Left renal cortex interstitium (tissue), 4 donors: ENCODE data around the gene SLCO4A1. TPM values are rescaled to one million over a fixed set of nuclear protein-coding genes. Genes with fewer than 3 reads are reported as not detected.

Experiments
- DNase-seq, 4 donors: peaks; one replicate each; pipeline ENCODE4 v3.0.0-alpha.2; 2013; ENCODE audit warnings: low read depth in 4 of 4, low spot score in 2 of 4, missing footprints in 1 of 4
- polyA plus RNA-seq, 4 donors: library from polyadenylated mRNA; unstranded; fragments of 120-200 nt; gene quantifications; one replicate each; pipeline ENCODE4 v1.2.1, GENCODE V29; 2013; ENCODE audit not compliant: insufficient read length in 4 of 4

SLCO4A1 gene
- polyA plus RNA-seq, 4 donors: 1.8 to 9.1 (median 3.4) TPM

- no peak for DNase-seq
Measured at GRCh38 chr20:62606016-62606415, 36.3 kb upstream of the SLCO4A1 start.

GRCh38 chr20:62606551-62607201 is 35.6 kb upstream of the SLCO4A1 start:
- no peak for DNase-seq

- DNase-seq: no peak
Measured at GRCh38 chr20:62607366-62608217, 34.7 kb upstream of the SLCO4A1 start.

GRCh38 chr20:62608218-62608565 is 34.1 kb upstream of the SLCO4A1 start:
- no peak for DNase-seq

- no peak for DNase-seq
Measured at GRCh38 chr20:62609279-62609720, 33.0 kb upstream of the SLCO4A1 start.

GRCh38 chr20:62609811-62610757 is 32.2 kb upstream of the SLCO4A1 start:
- no peak for DNase-seq

- no peak for DNase-seq
Measured at GRCh38 chr20:62611012-62611411, 31.3 kb upstream of the SLCO4A1 start.

GRCh38 chr20:62611819-62612218 is 30.5 kb upstream of the SLCO4A1 start:
- no peak for DNase-seq

- DNase-seq: no peak
Measured at GRCh38 chr20:62614085-62614960, 28.0 kb upstream of the SLCO4A1 start.

- no peak for DNase-seq
Measured at GRCh38 chr20:62614961-62615680, 27.2 kb upstream of the SLCO4A1 start.

GRCh38 chr20:62615750-62616251 is 26.5 kb upstream of the SLCO4A1 start:
- no peak for DNase-seq

GRCh38 chr20:62616728-62617621 is 25.3 kb upstream of the SLCO4A1 start:
- DNase-seq: no peak

- DNase-seq: no peak
Measured at GRCh38 chr20:62617711-62618483, 24.4 kb upstream of the SLCO4A1 start.

GRCh38 chr20:62618611-62619529 is 23.4 kb upstream of the SLCO4A1 start:
- DNase-seq: no peak

- no peak for DNase-seq
Measured at GRCh38 chr20:62620625-62621024, 21.7 kb upstream of the SLCO4A1 start.
